Activated T-cell treated with anti-CD3 and anti-CD28 coated beads, Interleukin-2, amount 50 U/mL, for 1 hour (primary cell): ENCODE results near the gene CDH4.

Experiments
- DNase-seq: peaks from one replicate; pipeline ENCODE4 v3.0.0-alpha.2; 2020

CDH4 gene

DNA sequence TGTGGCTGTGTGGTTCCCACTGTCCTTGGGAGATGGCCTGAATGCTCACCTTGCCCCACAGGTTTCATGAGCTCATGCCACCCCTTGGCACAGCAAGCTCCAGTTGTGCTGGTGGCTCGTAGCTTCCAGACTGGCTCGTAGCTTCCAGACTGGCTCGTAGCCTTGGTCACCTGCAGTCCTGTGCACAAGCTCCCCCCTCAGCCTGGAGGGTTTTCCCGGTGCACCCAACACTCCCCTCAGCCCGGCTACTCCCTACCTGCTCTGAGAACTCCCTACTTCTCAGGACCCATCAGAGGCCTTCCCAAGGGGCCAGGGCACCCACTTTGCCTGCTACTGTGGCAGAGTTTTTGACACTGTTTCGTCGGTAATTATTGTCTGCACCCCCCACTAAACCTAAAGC lies 528.0 kb downstream of the CDH4 start:
- no peak for DNase-seq

GRCh38 chr20:61784801-61785566 lies 532.9 kb downstream of the CDH4 start:
- no peak for DNase-seq

DNA sequence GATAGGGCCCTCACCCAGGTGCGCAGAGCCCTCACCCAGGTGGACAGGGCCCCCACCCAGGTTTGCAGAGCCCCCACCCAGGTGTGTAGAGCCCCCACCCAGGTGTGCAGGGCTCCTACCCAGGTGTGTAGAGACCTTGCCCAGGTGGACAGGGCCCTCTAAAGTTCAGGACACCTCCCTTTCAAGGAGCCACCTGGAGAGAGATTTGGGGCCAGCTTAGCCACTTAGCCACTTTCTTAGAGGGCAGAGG lies 533.4 kb downstream of the CDH4 start:
- DNase-seq: no peak

DNA sequence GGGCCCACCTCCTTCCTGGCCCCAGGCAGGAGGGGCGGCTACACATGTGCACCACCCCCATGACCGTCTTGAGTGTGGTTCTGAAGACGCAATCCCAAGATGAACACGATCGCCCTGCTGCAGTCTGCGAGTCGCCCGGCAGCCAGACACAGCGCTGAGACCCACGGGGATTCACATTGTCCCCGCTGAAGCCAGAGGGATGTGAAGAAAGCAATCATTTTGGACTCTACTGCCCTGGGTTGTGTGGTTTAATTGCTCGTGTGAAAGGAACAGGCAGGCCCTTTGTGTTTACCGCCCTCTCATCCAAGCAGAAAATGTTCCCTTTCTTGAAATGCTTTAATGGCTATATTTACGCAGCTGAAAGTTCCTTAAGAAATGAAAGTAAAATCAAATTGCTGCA lies 534.2 kb downstream of the CDH4 start:
- DNase-seq: no peak

DNA sequence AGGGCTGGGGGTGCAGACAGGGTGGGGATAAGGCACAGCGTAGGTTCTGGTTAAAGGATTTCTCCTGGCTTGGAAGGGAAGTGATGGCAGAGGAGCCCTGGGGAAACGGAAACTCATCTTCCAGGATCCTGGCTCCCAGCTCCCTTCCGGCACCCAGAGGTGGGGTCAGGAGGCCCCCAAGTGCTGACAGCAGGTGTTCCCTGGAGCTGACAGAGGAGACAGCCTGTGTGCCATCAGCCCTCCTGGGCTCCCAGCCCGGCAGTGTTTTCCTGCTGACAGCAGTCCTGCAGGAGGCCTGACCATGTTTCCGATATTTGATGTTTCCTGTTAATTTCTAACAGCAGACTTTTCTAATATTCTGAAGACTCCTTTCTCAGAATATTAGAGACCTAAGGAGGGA lies 536.3 kb downstream of the CDH4 start:
- no peak for DNase-seq

DNA sequence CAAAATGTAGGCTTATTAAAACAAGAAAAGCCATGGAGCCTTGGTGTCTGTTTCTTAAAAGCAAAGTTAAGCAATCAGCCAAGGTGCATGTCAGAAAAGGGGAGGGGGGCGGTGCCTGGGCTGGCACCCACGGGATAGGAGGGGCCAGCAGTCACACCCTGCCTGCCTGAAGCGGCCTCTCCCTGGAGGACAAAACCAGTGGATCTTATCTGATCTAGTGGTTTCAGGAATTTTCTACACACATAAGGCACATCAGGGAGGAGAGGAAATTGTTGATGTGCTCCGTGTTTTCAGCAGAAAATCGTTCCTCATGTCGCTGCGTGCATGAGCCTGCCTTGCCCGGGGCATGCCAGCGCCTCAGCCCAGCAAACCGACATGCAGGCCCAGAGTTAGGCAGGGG lies 537.3 kb downstream of the CDH4 start:
- DNase-seq: no peak

- no peak for DNase-seq
These were observed 538.2 kb downstream of the CDH4 start for GRCh38 chr20:61790116-61790827.

GRCh38 chr20:61791995-61792394 lies 539.9 kb downstream of the CDH4 start:
- DNase-seq: no peak

- no peak for DNase-seq
These were observed 543.9 kb downstream of the CDH4 start for GRCh38 chr20:61795669-61796630.

GRCh38 chr20:61796738-61797137 lies 544.7 kb downstream of the CDH4 start:
- no peak for DNase-seq

DNA sequence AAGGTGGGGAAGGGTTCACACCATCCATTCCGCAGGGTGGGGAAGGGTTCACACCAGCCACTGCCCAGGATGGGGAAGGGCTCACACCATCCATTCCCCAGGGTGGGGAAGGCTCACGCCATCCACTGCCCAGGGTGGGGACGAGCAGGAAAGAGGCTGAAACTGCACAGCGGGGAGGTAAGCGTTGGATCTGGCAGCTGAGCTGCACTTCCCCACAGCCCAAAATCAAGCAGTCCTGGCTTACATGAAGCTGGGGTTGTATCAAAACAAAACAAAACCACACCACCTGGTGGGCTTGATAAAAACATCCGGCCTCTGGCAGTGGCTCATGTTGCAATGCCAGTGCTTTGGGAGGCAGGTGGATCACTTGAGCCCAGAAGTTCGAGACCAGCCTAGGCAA lies 545.1 kb downstream of the CDH4 start:
- no peak for DNase-seq

DNA sequence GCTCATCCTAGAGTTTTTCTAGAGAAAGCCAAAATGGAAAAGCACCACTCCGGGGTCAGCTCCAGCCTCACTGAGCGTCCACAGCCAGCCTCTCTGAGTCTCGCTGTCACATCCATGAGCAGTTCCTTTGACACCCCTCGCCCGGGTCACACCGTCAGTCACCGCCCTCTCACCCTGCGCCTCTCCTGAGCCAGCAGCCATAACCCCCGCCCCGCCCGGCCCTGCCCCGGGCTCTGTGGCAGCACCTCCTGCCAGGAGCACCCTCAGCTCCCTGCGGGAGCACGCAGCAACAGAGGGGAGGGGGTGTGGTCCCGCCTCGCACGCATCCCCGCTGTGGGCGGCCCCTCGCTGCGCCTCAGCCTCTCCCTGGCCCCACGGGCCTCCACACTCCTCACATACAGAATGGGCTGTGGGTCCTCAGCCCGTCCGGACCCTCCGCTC lies 545.9 kb downstream of the CDH4 start:
- DNase-seq: no peak

- no peak for DNase-seq
These were observed 546.6 kb downstream of the CDH4 start for GRCh38 chr20:61798632-61799031.

GRCh38 chr20:61799394-61799923 lies 547.4 kb downstream of the CDH4 start:
- no peak for DNase-seq

DNA sequence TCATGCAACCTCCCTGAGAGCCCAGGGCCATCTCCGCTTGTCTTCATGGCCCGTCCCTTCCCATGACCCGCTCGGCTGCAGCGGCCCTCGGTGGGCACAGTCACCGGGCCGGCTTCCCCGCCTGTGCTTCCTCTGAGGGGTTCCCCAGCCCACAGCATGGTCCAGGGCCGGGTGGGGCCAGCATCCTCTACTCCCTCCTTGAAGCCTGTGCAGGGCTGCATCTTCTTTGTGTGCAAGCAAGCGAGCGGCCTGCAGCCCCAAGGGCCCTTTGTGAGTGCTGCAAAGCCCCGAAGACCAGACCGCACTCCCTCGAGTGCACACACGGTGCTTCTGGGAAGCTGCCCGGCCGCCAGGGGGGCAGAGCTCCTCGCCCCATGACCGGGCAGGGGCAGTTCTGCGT lies 547.9 kb downstream of the CDH4 start:
- DNase-seq: no peak

DNA sequence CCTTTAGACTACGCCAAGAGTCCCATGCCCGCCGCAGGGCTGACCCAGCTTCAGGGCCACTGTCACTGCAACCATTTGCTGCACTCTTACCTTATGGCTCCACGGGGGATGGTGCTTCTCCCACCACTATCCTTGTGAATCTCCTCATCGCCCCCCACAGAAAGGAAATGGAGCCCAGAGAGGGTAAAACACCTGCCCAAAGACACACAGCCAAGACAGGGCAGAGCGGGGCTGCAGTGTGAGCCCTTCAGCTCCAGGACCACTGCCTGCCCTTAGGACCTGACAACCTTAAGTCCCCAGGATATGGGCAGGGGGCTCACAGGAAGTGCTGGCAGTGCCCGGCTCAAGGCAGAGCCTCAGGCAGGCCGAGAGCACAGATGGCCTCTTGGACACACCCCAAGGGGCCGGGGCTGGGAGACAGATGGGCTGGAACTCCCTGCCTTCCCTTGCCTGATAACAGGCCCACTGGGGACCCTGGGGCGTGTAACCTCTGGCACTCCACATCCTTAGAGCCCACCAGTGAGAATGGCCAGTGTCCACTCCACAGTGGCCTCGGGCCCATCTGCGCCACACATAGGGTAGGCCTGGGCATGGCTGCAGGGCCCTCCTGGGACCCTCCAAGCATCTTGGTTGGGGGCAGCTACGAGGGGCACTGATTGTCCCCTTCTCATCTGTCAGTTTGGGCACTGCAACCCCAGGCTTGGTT lies 548.5 kb downstream of the CDH4 start:
- no peak for DNase-seq

- no peak for DNase-seq
These were observed 549.0 kb downstream of the CDH4 start for GRCh38 chr20:61801065-61801360.

GRCh38 chr20:61801428-61801827 lies 549.4 kb downstream of the CDH4 start:
- no peak for DNase-seq

GRCh38 chr20:61801857-61802442 lies 549.9 kb downstream of the CDH4 start:
- no peak for DNase-seq

DNA sequence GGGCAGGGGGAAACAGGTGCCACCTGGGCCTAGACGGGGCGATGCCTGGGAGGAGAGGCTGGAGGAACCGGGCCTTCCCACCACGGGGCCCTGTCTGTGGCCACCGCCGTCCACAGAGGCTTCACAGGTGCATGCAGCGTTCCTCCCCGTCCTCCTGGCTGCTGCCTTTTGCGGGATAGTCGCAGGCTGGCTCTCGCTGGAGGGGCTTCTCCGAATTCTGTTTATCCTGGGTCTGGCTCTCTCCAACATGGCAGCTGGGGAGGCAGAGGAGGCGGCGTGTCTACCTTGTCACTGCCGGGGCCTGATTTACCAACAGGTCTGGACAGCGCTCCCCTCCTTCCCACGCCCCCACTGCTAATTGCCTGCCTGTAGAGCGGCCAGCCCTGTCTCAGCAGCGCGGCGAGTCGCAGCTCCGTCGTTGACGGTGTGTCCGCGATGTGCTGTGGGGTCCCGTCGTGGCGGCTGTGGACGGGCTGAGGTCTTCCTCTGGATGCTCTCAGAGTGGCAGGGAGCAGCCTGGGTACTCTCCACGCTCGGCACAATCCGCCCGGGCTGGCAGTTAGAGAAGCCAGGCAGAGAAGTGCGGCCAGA lies 550.8 kb downstream of the CDH4 start:
- no peak for DNase-seq

GRCh38 chr20:61803416-61803914 lies 551.4 kb downstream of the CDH4 start:
- DNase-seq: no peak
